ENCODE measurements around the gene NTF4.
A peak's percentile ranks its signal among the peaks of the same experiment; 100 is the strongest.

Gene NTF4, protein sequence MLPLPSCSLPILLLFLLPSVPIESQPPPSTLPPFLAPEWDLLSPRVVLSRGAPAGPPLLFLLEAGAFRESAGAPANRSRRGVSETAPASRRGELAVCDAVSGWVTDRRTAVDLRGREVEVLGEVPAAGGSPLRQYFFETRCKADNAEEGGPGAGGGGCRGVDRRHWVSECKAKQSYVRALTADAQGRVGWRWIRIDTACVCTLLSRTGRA

DNA sequence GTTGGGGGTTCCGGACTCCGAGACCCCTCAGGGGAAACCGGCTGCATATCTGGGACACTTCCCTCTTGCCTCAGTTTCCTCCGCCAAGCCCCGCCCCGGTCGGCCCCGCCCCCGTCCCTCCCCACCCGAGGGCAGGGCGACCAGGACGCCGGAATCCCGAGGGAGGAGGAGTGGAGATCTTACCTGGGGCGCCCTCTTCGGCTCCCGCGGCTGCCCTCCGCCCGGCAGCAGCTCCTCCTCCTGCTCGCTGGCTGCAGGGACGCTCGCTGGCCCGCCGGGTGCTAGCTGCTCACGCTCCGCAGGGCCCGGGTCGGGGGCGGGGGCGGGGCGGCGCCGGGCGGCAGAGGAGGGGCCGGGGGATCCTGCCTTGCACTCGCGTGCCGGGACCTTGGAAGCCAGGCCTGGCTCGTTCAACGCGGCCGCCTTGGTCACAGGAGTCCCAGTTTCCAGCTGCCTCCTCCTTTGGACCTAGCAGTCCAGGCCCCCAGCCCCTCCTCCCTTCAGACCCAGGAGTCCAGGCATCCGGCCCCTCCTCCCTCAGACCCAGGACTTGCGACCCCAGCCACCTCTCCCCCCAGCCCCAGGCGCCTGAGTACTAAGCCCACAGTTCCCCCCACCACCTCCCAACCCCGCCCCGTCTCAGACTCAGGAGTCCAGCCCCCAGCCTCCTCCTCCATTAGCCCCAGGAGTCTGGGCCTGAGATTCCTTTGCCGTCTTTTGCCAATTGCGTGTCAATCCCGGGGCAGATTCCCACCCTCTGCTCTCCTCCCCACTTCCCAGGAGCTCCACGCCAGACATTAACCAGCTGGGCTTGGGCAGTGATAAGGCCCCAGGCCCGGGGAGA is at the start of gene NTF4:
TSS of gene NTF4 (minus strand) at position 51 of the 844 bp plus-strand sequence. CDS start 2,821 bp downstream, outside the sequence.
- DNase-seq (ENCODE audit: low spot score), result no peak

DNA sequence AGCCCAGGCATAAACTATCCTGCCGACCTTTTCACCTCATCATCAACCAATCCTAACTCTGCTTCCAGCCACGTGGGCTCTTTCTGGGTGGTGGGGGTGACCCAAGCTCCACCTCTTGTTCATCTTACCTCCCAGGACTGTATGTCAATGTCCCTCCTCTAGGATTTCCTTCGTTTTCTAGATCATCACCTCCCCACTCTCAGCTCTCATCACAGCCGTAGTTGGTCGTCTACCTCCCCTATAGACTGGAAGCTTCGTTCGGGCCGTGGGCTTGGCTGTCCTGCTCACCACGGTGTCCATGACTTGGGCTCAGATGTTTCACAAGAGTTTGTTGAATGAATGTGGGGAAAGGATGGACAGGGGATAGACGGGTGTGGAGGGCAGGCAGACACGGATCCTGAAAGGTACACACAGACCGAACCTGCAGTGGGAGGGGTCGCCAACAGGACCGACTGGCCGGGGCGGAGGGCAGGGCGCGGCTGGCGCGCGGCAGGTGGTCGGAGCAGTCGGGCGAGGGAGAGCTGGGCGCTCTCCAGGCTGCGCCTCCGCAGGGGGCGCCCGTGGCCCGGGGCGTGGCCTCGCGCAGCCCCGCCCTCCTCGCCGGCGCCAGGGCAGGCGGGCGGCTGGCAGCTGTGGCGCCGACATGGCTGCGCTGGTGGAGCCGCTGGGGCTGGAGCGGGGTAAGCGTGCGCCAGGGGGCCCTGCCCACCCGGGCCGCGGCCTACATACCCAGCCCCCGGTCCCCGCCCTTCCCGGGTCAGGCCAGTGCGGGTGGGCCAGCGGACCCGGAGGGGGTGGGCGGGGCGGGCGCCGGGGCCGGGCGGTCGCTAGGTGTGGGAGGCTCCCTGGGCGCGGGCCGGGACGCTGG is 49.4 kb upstream of the NTF4 start, which contains the start of gene LIN7B:
TSS of gene LIN7B (plus strand) at position 609 of the 868 bp plus-strand sequence. CDS start at position 644, 35 bp downstream.
- DNase-seq (ENCODE audit: low spot score), result peak; percentile 72

DNA sequence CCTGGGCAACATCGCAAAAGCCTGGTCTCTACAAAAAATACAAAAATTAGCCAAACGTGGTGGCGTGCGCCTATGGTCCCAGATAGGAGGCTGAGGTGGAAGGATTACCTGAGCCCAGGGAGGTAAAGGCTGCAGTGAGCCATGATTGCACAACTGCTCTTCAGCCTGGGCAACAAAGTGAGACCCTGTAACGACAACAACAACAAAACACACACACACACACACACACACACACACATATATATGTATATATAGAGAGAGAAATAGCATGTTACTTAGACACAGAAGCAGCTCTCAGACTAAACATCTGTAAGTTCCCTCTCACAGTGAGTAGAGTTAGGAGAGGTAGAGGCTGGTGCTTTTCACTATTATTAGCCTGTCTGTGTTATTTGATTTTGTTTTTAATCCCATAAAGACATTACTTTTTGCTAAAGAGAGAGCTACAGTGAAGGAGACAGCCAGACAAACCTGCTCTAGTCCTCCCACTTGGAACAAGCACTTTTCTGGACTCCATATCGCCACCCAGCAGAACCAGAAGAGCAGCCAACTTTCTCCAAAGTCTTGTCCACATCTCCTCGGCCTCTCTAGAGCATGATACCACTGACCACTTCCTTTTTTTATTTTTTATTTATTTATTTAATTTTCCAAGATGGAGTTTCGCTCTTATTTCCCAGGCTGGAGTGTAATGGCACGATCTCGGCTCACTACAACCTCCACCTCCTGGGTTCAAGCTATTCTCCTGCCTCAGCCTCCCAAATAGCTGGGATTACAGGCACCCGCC is 46.8 kb upstream of the NTF4 start:
- DNase-seq (ENCODE audit: low spot score), result no peak

DNA sequence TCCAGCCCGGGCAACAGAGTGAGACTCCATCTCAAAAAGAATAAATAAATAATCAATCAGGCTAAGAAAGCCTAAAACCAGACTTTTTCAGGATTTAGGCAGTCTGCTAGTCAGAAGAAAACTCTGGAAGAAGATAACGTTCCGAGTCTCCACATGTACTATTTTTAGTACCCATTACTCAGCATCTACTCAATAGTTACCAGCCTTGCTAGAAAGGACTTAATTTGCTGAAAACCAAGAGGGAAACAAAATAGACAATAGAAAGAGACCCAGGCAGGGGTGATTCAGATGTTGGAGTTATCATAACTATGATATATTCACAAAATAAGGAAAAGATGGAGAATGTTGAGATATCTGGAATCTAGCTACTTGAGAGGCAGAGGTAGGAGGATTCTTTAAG is 45.9 kb upstream of the NTF4 start:
- DNase-seq (ENCODE audit: low spot score), result no peak

DNA sequence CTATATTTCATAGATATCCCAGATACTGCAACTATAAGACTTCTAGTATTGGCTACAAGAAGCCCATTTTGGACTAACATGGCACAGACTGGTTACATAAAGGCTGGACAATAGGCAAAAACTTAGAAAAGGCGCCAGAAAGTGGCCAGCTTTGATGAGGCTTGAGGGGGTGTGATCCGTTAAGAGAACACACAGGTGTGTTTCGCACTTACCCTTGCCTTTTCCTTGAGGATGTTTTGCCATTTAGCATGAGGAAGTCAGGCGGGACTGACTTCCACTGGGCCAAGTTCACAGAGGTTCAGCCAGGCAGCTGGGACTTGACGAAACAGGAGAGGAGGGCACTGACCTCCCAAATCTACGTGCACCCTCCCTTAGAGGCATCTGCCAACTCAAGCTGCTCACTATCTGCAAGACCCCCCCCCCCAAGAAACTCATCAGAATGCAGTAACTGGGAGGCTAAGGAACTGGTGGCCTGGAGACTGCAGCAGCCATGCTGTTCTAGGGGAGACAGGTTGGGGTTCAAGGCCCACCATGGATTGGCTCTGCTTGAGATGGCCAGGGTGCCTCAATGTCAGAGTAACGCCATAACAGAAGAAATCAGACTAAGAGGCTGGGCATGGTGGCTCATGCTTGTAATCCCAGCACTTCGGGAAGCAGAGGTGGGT is 45.1 kb upstream of the NTF4 start:
- DNase-seq (ENCODE audit: low spot score), result no peak

DNA sequence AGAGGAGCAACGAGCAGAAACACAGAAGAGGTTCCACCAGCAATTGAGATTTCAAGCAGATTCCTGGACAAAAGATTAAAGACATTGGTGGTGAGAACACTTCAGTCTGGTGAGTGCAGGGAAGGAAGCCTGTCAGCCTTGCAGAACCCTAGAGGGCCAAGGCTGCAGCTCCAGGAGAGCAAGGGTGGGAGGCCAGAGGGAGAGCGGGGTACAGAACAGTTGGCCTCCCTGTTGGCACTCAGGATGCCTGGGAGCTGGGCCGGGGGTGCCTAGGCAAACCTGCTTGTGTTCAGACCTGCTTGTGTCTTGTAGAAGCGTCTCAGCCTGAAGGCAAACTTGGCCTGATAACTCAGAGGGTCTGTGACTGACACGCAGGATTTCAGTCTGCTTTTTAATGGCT is 44.4 kb upstream of the NTF4 start:
- DNase-seq (ENCODE audit: low spot score), result no peak

DNA sequence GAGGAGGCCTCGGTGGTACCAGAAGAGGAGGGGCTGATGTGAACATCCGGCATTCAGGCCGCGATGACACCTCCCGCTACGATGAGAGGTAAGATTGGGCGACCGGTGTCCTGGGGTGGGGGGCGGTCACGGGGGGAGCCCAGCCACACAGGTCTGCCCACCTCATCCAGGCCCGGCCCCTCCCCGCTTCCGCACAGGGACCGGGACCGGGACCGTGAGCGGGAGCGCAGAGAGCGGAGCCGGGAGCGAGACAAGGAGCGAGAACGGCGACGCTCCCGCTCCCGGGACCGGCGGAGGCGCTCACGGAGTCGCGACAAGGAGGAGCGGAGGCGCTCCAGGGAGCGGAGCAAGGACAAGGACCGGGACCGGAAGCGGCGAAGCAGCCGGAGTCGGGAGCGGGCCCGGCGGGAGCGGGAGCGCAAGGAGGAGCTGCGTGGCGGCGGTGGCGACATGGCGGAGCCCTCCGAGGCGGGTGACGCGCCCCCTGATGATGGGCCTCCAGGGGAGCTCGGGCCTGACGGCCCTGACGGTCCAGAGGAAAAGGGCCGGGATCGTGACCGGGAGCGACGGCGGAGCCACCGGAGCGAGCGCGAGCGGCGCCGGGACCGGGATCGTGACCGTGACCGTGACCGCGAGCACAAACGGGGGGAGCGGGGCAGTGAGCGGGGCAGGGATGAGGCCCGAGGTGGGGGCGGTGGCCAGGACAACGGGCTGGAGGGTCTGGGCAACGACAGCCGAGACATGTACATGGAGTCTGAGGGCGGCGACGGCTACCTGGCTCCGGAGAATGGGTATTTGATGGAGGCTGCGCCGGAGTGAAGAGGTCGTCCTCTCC is 43.2 kb upstream of the NTF4 start:
- no peak for DNase-seq (ENCODE audit: low spot score)

DNA sequence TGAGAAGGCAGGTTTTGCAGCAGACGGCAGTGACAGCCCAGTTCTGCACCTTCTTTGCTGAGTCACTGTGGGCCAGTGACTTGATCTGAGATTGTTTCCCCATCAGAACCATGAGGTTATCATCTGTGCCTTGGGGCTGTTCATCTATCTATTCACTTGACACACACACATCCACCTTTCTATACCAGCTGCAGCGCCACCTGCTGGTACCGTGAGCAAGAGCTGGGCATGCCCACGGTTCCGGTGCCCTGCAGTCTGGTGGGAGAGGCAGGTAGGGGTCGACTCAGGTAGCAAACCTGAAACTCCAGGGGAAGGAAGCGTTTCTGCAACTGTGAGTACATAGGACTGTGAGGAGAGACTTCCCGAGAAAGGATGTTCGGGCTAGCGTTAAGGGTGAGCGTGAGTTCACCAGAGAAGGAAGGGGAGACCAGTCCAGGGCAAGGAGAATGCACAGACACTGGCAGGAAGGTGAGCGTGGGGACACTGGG is 42.1 kb upstream of the NTF4 start:
- peak; percentile 65 for DNase-seq (ENCODE audit: low spot score)

DNA sequence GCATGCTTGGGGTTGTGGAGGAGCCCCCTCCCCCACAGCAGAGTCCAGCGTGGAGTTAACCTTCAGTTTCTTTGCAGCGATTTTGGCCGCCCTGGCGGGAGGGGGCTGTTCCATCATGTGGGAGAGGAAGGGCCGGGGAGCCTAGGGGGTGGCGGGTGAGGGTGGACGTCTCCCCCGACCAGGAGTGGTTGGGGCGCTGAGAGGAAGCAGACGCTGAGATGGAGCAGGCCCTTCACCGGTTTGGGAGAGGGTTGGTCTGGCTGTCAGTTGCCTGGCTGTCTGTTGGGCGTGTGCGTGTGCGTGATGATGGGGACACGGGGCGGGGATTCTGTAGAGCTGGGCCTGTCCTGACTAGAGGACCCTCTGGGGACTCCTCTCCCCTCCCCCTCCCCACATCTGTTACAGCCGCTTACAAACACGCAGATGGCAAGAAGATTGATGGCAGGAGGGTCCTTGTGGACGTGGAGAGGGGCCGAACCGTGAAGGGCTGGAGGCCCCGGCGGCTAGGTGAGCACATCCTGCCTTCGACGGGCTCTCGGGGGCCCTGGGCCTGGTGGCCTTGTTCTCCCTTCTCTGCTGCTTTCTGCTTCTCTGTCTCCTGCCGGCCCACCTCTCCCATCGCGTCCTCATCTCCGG is 39.7 kb upstream of the NTF4 start:
- no peak for DNase-seq (ENCODE audit: low spot score)

DNA sequence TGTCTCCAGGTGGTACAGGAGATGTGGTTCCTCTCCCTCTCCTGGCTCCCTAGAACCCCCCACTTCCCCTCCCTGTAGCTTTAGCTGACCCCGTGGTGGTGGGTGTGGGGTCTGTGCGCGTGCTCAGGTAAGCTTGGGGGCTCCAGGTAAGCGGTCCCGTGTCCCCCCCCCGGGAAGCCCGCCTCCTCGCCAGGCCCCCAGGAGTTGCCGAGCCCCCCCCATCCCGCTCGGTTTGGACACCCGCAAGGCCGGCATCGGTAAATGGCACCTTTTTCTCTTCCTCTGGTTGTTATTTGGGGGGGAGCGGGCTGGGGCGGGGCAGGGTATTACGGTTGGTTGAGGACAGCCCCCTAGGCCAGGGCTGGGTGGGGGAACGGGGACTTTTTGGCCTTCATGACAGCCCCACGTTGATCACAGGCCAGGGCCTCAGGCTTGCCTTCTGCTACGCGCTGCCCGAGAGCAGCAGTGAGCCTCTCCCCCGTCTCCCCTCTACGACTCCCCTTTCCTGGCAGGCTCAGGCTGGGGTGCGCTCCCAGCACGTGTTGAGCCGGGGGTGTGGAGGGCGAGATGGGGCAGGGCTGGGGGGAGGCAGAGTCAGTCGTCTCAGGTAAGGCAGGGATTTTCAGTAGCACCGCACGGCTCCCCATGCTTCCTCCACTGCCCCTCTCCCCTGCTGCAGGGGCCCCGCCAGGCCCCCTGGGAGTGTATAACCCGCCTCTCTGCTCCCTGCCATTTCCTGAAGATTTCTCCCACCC is 38.9 kb upstream of the NTF4 start:
- no peak for DNase-seq (ENCODE audit: low spot score)

DNA sequence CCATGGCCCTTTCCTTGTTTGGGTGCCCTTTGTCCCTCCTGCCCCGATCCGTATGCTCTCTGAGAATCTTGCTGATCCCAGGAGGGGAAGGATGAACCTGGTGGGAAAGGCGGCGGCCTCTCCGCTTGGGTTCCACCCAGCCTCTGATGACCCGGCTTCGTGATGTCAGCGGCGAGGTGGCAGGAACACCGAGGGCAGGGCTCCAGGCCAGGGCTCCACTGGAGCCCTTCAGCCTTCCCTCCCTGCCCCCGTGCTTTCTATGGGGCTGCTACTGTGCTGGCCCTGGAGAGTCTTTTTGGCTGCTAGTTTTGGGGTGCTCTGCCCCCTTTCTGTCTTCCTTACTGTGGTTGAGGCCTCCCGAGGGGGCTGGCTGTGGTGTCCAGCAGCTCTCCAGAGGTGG is 37.7 kb upstream of the NTF4 start:
- no peak for DNase-seq (ENCODE audit: low spot score)

DNA sequence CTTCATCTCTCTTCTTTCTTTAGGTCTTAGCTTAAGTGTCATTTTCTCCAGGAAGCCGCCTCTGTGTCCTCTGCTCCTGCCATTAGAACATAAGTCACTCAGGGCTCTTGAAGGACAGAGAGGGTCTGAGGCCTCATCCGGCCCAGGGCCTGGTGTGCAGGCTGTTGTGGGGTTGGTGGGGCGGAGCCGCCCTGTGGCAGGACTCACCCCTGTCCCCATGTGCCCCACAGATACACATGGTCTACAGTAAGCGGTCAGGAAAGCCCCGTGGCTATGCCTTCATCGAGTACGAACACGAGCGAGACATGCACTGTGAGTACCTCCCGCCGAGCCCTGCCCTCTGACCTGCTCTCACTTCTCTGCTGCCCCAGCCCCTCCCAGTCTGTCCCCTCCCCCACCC is 36.5 kb upstream of the NTF4 start:
- no peak for DNase-seq (ENCODE audit: low spot score)

DNA sequence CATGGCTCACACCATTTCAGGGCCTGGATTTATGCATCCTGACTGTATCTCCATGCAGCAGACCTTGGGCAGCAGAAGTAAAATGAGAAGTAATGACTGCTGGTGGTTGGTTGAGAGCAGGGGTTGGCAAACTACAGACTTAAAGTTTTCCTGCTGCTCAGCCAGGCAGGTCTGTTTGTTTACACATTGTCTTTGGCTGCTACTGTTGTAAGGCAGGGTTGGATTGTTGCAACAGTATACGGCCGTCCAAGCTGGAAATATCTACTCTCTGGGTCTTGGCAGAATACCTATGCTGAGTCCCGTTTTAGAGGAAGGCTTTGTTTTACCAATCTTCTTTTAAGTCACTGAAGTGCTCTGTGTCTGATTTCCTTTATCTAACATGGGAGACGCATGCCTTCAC is 34.2 kb upstream of the NTF4 start:
- DNase-seq (ENCODE audit: low spot score), result no peak

DNA sequence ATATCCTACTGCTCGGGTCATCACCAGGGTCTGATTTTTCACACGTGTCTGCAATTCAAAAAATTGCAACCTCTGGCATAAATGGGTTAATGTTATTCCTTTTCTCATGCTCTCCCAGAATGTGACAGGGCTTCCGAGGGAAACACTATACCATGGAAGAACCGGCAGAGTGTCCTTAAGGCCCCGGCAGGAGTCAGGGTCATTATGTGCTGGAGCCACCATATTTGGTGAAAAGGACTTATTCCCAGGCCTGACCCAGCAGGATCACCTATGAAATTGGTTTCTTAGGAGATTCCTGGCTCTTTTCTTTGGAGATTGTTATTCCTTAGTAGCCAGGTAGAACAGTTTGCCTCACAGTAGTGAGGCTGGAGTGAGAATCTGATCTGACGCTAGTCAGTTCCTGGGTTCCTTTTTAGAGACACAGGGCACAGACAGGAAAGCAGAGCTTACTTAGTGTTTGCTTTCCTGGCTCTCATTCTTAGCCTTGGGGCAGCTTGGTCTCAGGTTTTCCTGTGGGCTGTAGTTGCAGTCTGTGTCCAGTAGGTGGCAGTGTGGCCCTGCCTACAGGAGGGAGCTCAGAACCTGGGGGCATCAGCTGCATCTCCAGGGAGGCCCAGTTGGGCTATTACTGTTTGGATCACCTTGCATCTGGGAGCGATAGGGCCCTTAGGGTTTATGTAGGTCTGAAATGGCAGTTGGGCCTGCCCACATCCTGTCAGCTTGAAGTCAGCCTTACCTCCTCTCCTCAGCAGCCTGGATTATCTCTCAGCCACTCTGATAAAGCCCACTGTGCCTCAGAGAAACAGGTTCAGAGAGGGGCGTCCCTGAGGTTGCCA is 33.1 kb upstream of the NTF4 start:
- DNase-seq (ENCODE audit: low spot score), result peak; percentile 81

DNA sequence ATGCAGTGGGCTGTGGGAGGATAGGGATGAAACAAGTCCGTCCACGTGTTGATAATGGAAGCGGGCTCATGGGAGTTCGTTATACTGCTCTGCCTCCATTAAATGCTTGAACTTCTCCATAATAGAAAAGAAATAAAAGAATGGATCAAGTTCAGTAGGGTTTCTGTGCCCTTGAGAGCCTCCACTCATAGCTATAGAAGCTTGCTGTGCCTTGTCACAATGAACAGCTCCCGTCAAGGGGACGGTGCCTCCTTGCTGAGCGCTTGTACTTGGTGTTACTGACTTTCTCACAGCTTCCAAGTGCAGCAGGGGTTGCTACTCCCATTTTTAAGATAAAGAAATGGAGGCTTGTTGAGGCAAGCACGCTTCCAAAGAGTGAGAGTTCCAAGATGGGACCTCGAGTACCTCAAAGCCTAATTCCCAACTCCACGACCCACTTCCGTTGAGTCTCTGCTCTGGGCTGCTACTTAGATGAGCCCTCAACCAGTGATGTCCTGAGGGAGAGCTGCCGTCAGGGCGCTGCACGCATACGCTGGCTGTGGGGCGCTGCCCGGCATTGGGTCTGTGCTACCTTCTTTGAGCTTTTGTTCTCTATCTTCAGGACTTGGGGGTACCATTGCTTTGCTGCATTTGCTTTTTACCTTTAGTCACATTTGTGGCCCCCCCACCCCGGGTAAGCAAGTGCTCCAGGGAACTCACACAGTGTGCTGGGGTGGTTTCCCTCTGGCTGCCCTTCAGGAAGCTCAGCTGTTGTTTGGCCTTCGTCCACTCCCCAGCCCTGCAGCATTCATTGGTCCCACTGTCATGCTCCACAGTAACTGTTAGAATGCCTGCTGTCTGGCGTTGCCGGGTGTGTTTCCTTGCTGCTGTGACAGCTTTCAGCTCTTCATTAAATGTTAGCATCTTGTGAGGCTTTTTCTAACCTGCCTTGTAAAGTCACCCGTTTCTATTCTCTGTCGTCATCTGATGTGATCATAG is 30.2 kb upstream of the NTF4 start:
- DNase-seq (ENCODE audit: low spot score), result no peak

DNA sequence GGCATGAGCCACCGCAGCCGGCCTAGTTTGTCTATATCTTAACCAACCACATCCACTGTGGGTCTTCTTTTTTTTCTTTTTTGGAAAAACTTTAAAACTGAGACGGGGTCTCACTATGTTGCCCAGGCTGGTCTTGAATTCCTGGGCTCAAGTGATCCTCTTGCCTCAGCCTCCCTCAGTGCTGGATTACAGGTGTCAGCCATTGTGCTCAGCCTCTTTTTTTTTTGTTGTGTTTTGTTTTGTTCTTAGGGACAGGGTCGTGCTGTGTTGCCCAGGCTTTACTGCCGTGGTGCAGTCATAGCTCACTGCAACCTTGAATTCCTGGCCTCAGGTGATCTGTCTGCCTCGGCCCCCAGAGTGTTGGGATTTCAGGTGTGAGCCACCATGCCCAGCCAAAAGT is 28.1 kb upstream of the NTF4 start:
- no peak for DNase-seq (ENCODE audit: low spot score)
